ENCODE measurements around the gene GRPEL1. TPM values are rescaled to one million over a fixed set of nuclear protein-coding genes. Genes with fewer than 3 reads are reported as not detected.
A peak's percentile ranks its signal among the peaks of the same experiment; 100 is the strongest.

The GRPEL1 gene
- total RNA-seq, 1 donor from 2014 or later = 21.0 TPM

DNA sequence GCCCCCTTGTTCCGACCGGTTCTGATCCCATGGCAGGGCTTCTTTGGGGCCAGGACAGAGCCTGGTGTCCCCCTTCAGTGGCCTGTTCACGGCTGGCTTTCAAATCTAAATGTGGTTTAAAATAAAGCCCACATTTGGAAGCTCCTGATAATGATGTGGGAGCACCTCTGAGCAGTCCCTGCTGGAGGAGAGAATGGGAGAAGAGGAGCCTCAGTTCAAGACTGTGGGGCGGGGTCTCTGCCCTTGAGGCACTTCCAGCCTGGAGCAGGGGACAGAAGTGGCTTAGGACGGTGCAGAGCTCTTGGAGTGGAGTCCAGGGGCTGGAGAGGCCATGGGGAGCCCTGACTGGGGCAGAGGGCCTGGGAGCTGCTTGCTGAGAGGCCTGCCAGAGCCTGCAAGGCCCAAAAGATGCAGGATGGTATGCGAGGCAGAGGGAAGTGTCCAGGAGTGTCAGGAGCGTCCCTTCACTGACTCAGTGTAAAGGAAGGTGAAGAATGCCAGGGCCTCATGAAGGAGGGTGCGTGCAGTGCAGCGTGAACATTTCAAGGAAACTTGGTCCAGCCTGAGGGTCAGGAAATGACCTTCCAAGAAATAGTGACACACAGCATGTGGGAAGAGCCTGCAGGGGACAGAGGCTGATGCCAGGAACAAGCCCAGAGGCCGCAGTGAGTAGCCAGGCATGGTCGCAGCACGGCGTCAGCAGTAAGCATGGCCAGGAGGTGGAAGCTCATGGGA is 45.8 kb downstream of the GRPEL1 start:
- H3K4me2 ChIP-seq = no peak overlapping the region
- no peaks in the 10 kb centered on the region for H3K9me3 ChIP-seq (ENCODE audit: low read depth)
- H3K4me3 ChIP-seq = no peak overlapping the region
- H3K9ac ChIP-seq = no peak overlapping the region
- TF ChIP-seq EZH2 (IDR thresholded peaks at IDR 0.05) (no peak), EZH2phosphoT487 (IDR thresholded peaks at IDR 0.05) (no peak), CTCF (IDR thresholded peaks at IDR 0.05) (no peak)
- no peak overlapping the region for H2AFZ ChIP-seq (replicated peaks)
- H3K4me3 Mint-ChIP-seq = no peak overlapping the region
- no peak for DNase-seq (ENCODE audit: low spot score)
- peaks cover 2% of the 10 kb centered on the region for H3K27me3 Mint-ChIP-seq (ENCODE audit: insufficient read depth, low read depth)
- no peaks in the 10 kb centered on the region for H3K27me3 ChIP-seq
- no peaks in the 10 kb centered on the region for H3K79me2 ChIP-seq (ENCODE audit: low read depth)
- H3K27ac ChIP-seq = no peak overlapping the region
- H4K20me1 ChIP-seq (ENCODE audit: low read depth) = peaks cover 22% of the 10 kb centered on the region
- peaks cover 19% of the 10 kb centered on the region for H3K4me1 Mint-ChIP-seq
- peaks cover 18% of the 10 kb centered on the region for H3K36me3 Mint-ChIP-seq
- H3K4me1 ChIP-seq = peaks cover 8% of the 10 kb centered on the region
- H3K27ac Mint-ChIP-seq = no peak overlapping the region
- no peaks in the 10 kb centered on the region for H3K36me3 ChIP-seq
- no peaks in the 10 kb centered on the region for H3F3A ChIP-seq (ENCODE audit: low read depth)
- no peaks in the 10 kb centered on the region for H3K9me3 Mint-ChIP-seq

DNA sequence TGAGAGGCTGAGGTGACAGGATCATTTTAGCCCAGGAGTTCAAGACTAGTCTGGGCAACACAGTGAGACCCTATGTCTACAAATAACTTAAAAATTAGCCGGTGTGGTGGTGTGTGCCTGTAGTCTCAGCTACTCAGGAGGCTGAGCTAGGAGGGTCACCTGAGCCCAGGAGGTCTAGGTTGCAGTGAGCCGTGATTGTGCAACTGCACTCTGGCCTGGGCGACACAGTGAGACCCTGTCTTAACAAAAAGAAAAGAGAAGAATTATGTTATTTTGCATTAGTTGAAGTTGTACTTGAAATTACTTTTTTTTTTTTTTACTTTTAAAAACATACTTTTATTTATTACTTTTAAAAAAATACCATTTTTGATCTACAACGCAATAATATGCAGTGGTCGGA is 46.5 kb downstream of the GRPEL1 start:
- H3K4me2 ChIP-seq = no peak overlapping the region
- H3K4me3 Mint-ChIP-seq = no peak overlapping the region
- peaks cover 8% of the 10 kb centered on the region for H3K4me1 ChIP-seq
- no peak for DNase-seq (ENCODE audit: low spot score)
- H3K9me3 Mint-ChIP-seq = no peaks in the 10 kb centered on the region
- H2AFZ ChIP-seq (replicated peaks) = no peak overlapping the region
- no peaks in the 10 kb centered on the region for H3K36me3 ChIP-seq
- H3K36me3 Mint-ChIP-seq = peaks cover 17% of the 10 kb centered on the region
- H3K27ac ChIP-seq = no peak overlapping the region
- TF ChIP-seq EZH2 (IDR thresholded peaks at IDR 0.05) (no peak), CTCF (IDR thresholded peaks at IDR 0.05) (no peak), EZH2phosphoT487 (IDR thresholded peaks at IDR 0.05) (no peak)
- H3K27me3 ChIP-seq = no peaks in the 10 kb centered on the region
- no peak overlapping the region for H3K4me3 ChIP-seq
- H3K9ac ChIP-seq = no peak overlapping the region
- peaks cover 19% of the 10 kb centered on the region for H3K4me1 Mint-ChIP-seq
- H4K20me1 ChIP-seq (ENCODE audit: low read depth) = peaks cover 22% of the 10 kb centered on the region
- no peaks in the 10 kb centered on the region for H3K9me3 ChIP-seq (ENCODE audit: low read depth)
- H3K27me3 Mint-ChIP-seq (ENCODE audit: insufficient read depth, low read depth) = peaks cover 2% of the 10 kb centered on the region
- no peaks in the 10 kb centered on the region for H3F3A ChIP-seq (ENCODE audit: low read depth)
- H3K79me2 ChIP-seq (ENCODE audit: low read depth) = no peaks in the 10 kb centered on the region
- no peak overlapping the region for H3K27ac Mint-ChIP-seq

- Histone ChIP-seq H3K36me3 (no peaks in the 10 kb centered on the region), H2AFZ (replicated peaks) (no peak overlapping the region), H3K27ac (peak overlapping the region; percentile 21), H3K9me3 (ENCODE audit: low read depth) (no peaks in the 10 kb centered on the region), H3K4me2 (no peak overlapping the region), H3K4me1 (peaks cover 8% of the 10 kb centered on the region), H3K9ac (no peak overlapping the region), H3K27me3 (no peaks in the 10 kb centered on the region), H4K20me1 (ENCODE audit: low read depth) (peaks cover 22% of the 10 kb centered on the region), H3F3A (ENCODE audit: low read depth) (no peaks in the 10 kb centered on the region), H3K4me3 (no peak overlapping the region), H3K79me2 (ENCODE audit: low read depth) (no peaks in the 10 kb centered on the region)
- Mint-ChIP-seq H3K27ac (peak overlapping the region; percentile 17), H3K4me3 (no peak overlapping the region), H3K27me3 (ENCODE audit: insufficient read depth, low read depth) (peaks cover 2% of the 10 kb centered on the region), H3K9me3 (no peaks in the 10 kb centered on the region), H3K36me3 (peaks cover 17% of the 10 kb centered on the region), H3K4me1 (peaks cover 19% of the 10 kb centered on the region)
- TF ChIP-seq EZH2phosphoT487 (IDR thresholded peaks at IDR 0.05) = no peak
- no peak for TF ChIP-seq CTCF (IDR thresholded peaks at IDR 0.05)
- DNase-seq (ENCODE audit: low spot score) = no peak
Observed at GRCh38 chr4:7020856-7021255, 47.0 kb downstream of the GRPEL1 start.
